Prostate gland (tissue), 2 donors: ENCODE results near the gene PEMT.

Experiments
- POLR2AphosphoS5 ChIP-seq: sonication (generic); formaldehyde crosslinking; IDR thresholded peaks from one replicate; pipeline ENCODE4 v1.6.1; 2017; ENCODE audit warnings: antibody characterized with exemption
- TF ChIP-seq, protein P1 (sequence below), 4 experiments: fragments of 200-600 bp in 2 of 4; fragments of 450-650 bp in 2 of 4; sonication (generic) in 2 of 4; IDR thresholded peaks; 1 replicate in 3 of 4; 2 replicates in 1 of 4; pipeline ENCODE4 v1.5.1; 2016 to 2019; ENCODE audit warnings: antibody characterized with exemption in 4 of 4, mild to moderate bottlenecking in 2 of 4, moderate library complexity in 2 of 4

DNA sequence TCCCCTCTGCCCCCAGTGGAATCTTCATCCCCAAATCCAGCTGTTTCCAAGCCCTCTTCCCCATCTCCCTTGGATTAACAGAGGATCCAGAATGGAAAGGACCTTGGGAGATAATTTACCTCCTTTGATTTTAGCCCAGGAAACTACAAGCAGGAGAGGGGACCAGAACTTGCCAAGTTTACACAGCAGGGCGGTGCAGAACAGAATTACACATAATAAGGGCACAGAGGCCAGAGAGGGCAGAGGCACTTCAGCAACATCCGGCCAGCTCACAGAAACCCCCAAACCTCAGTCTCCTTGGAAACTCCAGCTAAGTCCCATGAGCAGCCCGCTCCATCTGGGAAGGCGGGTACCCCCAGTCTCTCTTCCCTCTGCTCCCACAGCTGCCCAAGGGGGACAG lies 27.2 kb downstream of the PEMT start:
- TF ChIP-seq, protein P1, sequence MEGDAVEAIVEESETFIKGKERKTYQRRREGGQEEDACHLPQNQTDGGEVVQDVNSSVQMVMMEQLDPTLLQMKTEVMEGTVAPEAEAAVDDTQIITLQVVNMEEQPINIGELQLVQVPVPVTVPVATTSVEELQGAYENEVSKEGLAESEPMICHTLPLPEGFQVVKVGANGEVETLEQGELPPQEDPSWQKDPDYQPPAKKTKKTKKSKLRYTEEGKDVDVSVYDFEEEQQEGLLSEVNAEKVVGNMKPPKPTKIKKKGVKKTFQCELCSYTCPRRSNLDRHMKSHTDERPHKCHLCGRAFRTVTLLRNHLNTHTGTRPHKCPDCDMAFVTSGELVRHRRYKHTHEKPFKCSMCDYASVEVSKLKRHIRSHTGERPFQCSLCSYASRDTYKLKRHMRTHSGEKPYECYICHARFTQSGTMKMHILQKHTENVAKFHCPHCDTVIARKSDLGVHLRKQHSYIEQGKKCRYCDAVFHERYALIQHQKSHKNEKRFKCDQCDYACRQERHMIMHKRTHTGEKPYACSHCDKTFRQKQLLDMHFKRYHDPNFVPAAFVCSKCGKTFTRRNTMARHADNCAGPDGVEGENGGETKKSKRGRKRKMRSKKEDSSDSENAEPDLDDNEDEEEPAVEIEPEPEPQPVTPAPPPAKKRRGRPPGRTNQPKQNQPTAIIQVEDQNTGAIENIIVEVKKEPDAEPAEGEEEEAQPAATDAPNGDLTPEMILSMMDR (IDR thresholded peaks at IDR 0.05): no peak
- no peak for TF ChIP-seq POLR2AphosphoS5
